ENCODE measurements around the gene RPUSD1.

GRCh38 chr16:794091-794822, 6.1 kb upstream of the RPUSD1 start:
- TF ChIP-seq, protein P1, sequence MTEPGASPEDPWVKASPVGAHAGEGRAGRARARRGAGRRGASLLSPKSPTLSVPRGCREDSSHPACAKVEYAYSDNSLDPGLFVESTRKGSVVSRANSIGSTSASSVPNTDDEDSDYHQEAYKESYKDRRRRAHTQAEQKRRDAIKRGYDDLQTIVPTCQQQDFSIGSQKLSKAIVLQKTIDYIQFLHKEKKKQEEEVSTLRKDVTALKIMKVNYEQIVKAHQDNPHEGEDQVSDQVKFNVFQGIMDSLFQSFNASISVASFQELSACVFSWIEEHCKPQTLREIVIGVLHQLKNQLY (CRISPR knock-in tag; IDR thresholded peaks at IDR 0.05), result no peak
- no peak for TF ChIP-seq MXD4 (CRISPR knock-in tag; IDR thresholded peaks at IDR 0.05; ENCODE audit: borderline replicate concordance)
- TF ChIP-seq, protein P2, sequence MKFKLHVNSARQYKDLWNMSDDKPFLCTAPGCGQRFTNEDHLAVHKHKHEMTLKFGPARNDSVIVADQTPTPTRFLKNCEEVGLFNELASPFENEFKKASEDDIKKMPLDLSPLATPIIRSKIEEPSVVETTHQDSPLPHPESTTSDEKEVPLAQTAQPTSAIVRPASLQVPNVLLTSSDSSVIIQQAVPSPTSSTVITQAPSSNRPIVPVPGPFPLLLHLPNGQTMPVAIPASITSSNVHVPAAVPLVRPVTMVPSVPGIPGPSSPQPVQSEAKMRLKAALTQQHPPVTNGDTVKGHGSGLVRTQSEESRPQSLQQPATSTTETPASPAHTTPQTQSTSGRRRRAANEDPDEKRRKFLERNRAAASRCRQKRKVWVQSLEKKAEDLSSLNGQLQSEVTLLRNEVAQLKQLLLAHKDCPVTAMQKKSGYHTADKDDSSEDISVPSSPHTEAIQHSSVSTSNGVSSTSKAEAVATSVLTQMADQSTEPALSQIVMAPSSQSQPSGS (CRISPR knock-in tag; IDR thresholded peaks at IDR 0.05; ENCODE audit: borderline replicate concordance, low read depth), result no peak
- no peak for TF ChIP-seq NR2C2 (CRISPR knock-in tag; IDR thresholded peaks at IDR 0.05)
- TF ChIP-seq, protein P3, sequence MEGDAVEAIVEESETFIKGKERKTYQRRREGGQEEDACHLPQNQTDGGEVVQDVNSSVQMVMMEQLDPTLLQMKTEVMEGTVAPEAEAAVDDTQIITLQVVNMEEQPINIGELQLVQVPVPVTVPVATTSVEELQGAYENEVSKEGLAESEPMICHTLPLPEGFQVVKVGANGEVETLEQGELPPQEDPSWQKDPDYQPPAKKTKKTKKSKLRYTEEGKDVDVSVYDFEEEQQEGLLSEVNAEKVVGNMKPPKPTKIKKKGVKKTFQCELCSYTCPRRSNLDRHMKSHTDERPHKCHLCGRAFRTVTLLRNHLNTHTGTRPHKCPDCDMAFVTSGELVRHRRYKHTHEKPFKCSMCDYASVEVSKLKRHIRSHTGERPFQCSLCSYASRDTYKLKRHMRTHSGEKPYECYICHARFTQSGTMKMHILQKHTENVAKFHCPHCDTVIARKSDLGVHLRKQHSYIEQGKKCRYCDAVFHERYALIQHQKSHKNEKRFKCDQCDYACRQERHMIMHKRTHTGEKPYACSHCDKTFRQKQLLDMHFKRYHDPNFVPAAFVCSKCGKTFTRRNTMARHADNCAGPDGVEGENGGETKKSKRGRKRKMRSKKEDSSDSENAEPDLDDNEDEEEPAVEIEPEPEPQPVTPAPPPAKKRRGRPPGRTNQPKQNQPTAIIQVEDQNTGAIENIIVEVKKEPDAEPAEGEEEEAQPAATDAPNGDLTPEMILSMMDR (IDR thresholded peaks at IDR 0.05), result no peak
- TF ChIP-seq EMX1 (CRISPR knock-in tag; IDR thresholded peaks at IDR 0.05), result no peak
- TF ChIP-seq ZNF232 (CRISPR knock-in tag; IDR thresholded peaks at IDR 0.05), result no peak
- TF ChIP-seq, protein P4, sequence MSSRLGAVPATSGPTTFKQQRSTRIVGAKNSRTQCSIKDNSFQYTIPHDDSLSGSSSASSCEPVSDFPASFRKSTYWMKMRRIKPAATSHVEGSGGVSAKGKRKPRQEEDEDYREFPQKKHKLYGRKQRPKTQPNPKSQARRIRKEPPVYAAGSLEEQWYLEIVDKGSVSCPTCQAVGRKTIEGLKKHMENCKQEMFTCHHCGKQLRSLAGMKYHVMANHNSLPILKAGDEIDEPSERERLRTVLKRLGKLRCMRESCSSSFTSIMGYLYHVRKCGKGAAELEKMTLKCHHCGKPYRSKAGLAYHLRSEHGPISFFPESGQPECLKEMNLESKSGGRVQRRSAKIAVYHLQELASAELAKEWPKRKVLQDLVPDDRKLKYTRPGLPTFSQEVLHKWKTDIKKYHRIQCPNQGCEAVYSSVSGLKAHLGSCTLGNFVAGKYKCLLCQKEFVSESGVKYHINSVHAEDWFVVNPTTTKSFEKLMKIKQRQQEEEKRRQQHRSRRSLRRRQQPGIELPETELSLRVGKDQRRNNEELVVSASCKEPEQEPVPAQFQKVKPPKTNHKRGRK (CRISPR knock-in tag; IDR thresholded peaks at IDR 0.05; ENCODE audit: borderline replicate concordance), result no peak
- TF ChIP-seq MAX (CRISPR knock-in tag; IDR thresholded peaks at IDR 0.05), result no peak
- TF ChIP-seq ETV6 (CRISPR knock-in tag; IDR thresholded peaks at IDR 0.05), result no peak
- no peak for TF ChIP-seq ZNF317 (CRISPR knock-in tag; IDR thresholded peaks at IDR 0.05; ENCODE audit: borderline replicate concordance, low read depth)
- TF ChIP-seq ZNF396 (CRISPR knock-in tag; IDR thresholded peaks at IDR 0.05; ENCODE audit: borderline replicate concordance), result no peak
- TF ChIP-seq, protein P5, sequence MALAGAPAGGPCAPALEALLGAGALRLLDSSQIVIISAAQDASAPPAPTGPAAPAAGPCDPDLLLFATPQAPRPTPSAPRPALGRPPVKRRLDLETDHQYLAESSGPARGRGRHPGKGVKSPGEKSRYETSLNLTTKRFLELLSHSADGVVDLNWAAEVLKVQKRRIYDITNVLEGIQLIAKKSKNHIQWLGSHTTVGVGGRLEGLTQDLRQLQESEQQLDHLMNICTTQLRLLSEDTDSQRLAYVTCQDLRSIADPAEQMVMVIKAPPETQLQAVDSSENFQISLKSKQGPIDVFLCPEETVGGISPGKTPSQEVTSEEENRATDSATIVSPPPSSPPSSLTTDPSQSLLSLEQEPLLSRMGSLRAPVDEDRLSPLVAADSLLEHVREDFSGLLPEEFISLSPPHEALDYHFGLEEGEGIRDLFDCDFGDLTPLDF (CRISPR knock-in tag; IDR thresholded peaks at IDR 0.05), result no peak
- no peak for TF ChIP-seq SP1 (CRISPR knock-in tag; conservative IDR thresholded peaks at IDR 0.05)
